A549 treated with ZK216348 at 1 μM for 4 hours (cell line): Measurements from ENCODE around the gene ZNF891. TPM values are rescaled to one million over a fixed set of nuclear protein-coding genes. Genes with fewer than 3 reads are reported as not detected.

Source experiments
- total RNA-seq: library from RNA; stranded (reverse); fragments of 200-300 nt; extraction: Qiagen RNA extraction; gene quantifications from 5 replicates; pipeline ENCODE4 v1.2.3, GENCODE V29; 2022; ENCODE audit warnings: low read depth

Gene ZNF891
- 0.24 to 0.41 TPM (median 0.40 TPM) in 5 replicates for total RNA-seq

DNA sequence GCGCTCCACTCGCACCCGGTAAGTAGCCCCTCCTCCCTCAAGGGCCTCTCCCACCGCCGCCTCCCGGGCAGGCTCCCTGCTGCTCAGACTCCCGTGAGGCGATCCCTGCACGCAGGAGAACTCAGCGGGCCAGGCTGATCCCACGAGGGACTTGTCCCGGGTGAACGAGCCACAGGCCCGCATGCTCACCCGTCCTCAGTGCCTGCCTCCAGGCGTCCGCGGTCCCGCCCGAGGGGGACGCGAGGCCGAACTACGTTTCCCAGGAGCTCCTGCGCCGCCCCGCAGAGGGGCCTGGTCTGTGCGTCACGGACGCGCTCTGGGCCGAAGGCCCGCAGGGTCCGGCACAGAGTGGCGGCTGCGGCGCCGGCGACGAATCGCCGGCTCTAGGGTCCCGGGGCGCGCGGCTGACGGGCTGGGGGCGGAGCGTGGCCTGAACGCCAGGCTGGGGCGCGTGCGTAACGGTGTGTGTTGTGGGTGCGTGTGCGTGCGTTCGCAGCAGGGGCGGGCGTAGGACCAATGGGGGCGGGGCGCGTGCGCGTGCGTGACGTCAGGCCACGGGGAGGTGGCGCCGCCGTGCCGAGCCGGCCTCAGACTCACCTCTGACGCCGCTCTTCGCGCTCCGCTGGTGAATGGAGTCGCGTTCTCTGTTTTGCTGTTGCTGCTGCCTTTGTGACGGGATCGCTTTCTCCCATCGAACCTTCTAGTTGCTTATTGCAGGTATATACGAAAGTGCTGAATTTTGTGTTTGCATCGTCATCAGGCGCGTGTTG is at the start of gene ZNF891, which contains the start of gene ZNF10:
Gene ZNF891, minus strand, starts transcription at position 237 of the 770 bp plus-strand sequence. CDS start 8,356 bp downstream, outside the sequence.
Gene ZNF10, plus strand, starts transcription at position 590 of the 770 bp plus-strand sequence. CDS start 13,866 bp downstream, outside the sequence.

DNA sequence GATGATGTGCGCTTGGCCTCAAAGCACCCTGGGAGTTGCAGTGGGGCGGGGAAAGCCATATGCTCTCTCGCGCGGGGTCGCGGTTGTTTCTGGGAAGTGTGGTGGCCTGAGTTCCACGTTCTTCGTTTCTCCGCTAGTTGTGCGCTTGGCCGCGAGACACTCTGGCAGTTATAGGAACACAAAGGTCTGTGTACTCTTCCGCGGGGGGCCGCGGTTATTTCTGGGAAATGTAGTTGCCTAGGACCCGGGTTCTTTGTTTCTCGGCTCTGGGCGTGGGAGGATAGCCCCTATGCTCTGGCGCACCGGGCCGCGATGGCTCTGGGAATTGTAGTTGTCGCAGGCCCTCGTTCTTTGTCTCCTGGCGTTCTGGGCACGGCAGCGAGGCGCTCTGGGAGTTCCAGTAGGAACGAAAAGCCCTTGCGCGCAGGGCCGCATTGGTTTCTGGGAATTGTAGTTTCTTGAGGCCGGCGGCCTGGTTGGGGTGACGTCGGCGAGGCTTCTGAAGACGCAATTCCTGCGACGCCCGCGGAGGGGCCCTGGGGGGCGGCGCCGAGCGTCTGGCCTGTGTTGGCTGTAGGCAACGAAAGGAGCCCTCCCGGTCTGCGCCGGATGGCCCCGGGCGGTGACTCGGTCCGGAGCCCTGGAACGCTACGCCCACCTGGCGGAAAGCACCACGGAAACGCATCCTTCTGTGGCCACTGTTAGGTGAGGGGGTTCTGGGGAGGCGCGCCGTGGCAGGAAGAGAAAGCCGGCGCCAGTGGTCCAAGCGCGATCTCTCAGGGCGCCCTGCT is 49.5 kb downstream of the ZNF891 start, which contains the start of gene ZNF140:
Gene ZNF140, plus strand, starts transcription at position 556 of the 791 bp plus-strand sequence. CDS start 398 bp downstream, outside the sequence.

Other genes with a start within 250 kb of the ZNF891 start
- gene CHFR, start 242.7 kb downstream of the ZNF891 start, total RNA-seq, result 19.9 to 26.7 TPM (median 21.7 TPM) in 5 replicates
- gene ZNF605, start 174.0 kb downstream of the ZNF891 start, total RNA-seq, result 2.4 to 4.3 TPM (median 3.8 TPM) in 5 replicates
- 6.8 to 10.0 TPM (median 7.6 TPM) in 5 replicates for gene ZNF26, start 143.9 kb downstream of the ZNF891 start, total RNA-seq
- 10.9 to 15.5 TPM (median 12.9 TPM) in 5 replicates for gene ZNF84, start 92.8 kb downstream of the ZNF891 start, total RNA-seq
- gene ZNF140, start 49.4 kb downstream of the ZNF891 start, total RNA-seq, result 8.0 to 11.6 TPM (median 8.4 TPM) in 5 replicates
- gene ZNF10, start 353 bp upstream of the ZNF891 start, total RNA-seq, result 1.1 to 3.4 TPM (median 1.6 TPM) in 5 replicates
- 10.7 to 19.4 TPM (median 11.5 TPM) in 5 replicates for gene ZNF268, start 51.2 kb upstream of the ZNF891 start, total RNA-seq
- not detected in 5 replicates for gene ANHX, start 105.6 kb upstream of the ZNF891 start, total RNA-seq